HL-60 (cell line): Measurements from ENCODE around the gene CCDC158.

Source experiments
- GABPA ChIP-seq: IDR thresholded peaks from 2 replicates; pipeline ENCODE4 v1.6.1; 2012; ENCODE audit warnings: low read depth
- POLR2AphosphoS5 ChIP-seq: IDR thresholded peaks from 2 replicates; pipeline ENCODE4 v1.6.1; 2012; ENCODE audit warnings: low read depth
- TF ChIP-seq, protein P1 (sequence below): IDR thresholded peaks from 2 replicates; pipeline ENCODE4 v1.6.1; 2012; ENCODE audit warnings: low read depth; ENCODE audit not compliant: insufficient replicate concordance

DNA sequence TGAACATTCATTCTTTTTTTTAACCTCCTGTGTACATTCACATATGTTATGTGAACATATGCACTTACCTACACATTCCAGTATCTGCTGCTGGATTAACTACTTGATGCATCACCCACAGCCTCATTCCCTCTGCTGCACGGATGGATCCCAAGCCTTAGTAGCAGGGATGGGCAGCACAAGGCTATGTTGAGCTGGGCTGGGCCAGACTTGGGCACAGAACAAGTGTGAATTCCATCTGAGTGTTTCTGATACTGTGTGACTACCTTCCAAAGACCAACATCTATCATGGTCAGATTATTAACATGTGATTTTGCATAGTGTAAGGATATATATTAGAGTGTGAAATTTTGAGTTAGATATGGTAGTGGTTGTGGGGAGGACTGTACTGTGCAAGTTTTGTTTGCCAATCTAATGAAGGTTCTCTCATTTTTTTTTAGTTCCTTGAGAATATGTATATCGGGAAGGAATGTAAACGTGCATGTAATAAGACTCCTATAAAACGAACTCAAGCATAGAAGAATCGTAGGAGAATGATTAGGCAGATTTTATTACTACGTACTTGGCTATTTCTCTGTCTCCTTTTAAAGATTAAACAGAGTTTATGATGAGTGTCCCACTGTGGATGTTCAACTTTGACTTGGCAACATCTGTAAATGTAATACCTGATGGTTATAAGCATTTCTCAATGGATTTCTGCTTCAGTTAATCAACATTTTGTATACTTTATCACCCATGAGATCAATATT is 137.8 kb downstream of the CCDC158 start:
- TF ChIP-seq, protein P1, sequence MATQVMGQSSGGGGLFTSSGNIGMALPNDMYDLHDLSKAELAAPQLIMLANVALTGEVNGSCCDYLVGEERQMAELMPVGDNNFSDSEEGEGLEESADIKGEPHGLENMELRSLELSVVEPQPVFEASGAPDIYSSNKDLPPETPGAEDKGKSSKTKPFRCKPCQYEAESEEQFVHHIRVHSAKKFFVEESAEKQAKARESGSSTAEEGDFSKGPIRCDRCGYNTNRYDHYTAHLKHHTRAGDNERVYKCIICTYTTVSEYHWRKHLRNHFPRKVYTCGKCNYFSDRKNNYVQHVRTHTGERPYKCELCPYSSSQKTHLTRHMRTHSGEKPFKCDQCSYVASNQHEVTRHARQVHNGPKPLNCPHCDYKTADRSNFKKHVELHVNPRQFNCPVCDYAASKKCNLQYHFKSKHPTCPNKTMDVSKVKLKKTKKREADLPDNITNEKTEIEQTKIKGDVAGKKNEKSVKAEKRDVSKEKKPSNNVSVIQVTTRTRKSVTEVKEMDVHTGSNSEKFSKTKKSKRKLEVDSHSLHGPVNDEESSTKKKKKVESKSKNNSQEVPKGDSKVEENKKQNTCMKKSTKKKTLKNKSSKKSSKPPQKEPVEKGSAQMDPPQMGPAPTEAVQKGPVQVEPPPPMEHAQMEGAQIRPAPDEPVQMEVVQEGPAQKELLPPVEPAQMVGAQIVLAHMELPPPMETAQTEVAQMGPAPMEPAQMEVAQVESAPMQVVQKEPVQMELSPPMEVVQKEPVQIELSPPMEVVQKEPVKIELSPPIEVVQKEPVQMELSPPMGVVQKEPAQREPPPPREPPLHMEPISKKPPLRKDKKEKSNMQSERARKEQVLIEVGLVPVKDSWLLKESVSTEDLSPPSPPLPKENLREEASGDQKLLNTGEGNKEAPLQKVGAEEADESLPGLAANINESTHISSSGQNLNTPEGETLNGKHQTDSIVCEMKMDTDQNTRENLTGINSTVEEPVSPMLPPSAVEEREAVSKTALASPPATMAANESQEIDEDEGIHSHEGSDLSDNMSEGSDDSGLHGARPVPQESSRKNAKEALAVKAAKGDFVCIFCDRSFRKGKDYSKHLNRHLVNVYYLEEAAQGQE = no peak
- TF ChIP-seq GABPA (no peak), POLR2AphosphoS5 (no peak)
